GM19240 (cell line): ENCODE results near the gene PARVB.

Source experiments
- DNase-seq: peaks from one replicate; pipeline ENCODE4 v3.0.0; 2011; ENCODE audit warnings: low spot score; ENCODE audit not compliant: insufficient read length

Gene PARVB

DNA sequence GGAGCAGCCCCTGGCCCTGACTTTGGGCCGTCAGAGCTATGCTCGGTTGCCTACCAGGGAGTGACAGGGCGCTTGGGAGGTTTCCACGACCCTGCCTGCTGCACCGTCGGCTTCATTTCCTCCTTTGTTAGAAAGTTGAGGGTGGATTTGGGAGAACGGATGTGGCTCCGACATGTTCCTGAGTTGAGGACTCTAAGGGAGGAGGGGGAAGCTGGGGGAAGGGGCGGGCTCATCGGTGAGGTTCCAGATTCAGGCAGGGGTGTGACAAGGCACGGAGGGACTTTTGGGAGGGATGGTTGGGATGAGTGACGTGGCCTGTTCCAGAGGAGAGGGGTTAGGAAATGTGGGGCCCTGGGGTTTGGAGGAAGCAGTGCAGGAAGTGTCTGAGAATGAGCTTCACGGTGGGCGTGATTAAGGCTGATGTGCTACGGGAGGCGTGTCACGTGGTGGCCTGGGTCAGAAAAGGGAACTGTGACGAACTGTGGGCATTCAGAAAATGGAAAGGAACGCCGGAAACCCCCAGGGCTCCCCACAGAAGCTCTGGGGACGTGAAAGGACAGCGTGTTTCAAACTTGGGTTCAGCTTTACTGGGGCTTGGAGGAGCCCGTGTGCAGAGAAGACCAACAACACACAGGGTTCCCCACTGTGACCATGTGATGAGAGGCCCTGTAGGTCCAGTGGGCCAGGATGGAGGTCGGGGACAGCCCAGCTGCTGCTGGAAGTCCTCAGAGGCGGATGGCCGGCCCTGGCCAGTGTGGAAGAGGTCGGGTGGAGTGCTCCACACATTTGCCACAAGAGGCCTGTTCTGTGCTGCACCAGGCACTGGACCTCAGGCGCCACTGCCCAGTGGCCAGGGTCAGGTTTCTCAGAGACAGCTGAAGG lies 2.8 kb downstream of the PARVB start:
- peak; percentile 93 for DNase-seq

DNA sequence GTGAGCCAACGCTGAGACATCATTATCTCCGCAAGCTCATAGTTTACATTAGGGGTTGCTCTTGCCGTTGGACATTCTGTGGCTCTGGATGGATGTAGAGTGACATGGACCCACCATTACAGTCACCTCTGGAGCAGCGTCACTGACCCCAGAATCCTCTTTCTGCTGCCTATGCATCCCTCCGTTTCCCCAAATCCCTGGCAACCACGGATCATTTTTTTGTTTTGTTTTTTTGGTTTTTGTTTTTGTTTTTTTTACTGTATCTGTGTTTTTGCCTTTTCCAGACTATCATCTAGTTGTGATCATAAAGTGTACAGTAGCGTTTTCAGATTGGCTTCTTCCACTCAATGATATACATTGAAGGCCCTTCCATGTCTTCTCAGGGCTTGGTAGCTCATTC lies 4.0 kb downstream of the PARVB start:
- DNase-seq: no peak

DNA sequence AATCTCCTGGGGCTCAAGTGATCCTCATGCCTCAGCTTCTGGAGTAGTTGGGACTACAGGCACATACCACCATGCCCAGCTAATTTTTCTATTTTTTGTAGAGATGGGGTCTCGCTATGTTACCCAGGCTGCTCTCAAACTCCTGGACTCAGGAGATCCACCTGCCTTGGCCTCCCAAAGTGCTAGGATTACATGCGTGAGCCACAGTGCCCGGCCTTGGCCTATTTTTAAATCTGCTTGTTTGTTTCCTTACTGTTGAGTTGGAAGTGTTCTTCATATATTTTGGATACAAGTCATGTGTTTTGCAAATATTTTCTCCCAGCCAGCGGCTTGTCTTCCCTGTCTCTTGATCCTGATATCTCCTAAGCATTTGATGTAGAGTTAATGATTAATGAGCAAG lies 5.0 kb downstream of the PARVB start:
- no peak for DNase-seq

DNA sequence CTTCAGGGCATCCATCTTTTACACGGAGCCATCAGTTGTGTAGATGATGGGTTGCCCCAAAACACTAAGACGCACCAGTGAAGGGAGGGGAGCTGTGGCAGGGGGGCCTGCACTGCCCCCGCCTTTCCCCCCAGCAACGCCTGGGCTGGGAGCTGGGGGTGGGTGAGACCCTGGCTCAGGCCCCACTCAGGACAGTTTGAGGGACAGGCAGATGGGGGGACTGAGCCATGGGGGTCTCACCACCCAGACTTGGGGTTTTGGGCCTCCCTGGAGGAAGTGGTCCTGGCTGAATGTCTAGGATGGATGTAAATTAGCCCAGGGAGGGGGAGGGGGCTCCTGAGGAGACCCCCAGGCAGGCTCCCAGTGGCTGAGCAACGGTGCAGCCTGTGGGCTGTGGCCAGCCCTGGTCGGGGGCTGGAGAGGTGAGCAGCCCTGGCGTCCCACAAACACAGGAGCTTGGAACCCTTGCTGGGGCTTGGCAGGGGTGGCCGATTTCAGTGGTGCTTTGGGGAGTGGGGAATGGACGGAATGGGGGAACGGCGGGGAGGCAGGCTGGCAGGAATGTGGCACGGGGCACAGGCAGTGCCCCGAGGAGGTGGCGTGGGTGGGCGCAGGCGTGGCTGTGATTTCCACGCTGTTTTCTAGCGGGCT lies 6.1 kb downstream of the PARVB start:
- no peak for DNase-seq

DNA sequence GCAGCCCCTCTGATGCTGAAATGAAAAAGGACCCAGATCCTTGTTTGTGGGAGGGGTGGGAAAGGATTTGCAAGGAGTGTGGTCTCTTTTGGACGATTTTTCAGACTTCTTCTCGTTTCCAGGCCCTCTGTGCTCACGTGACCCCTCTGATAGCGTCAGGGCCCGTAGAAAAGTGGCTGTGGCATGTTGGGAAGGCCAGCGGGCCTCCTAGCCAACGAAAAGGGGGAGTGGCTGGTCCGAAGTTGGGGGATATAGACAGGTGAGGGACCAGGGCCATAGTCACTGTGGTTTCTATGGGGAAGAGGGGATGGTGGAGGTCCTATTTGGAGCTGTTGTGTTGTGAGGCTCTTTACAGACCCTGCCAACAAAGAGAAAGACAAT lies 6.6 kb downstream of the PARVB start:
- DNase-seq: no peak

DNA sequence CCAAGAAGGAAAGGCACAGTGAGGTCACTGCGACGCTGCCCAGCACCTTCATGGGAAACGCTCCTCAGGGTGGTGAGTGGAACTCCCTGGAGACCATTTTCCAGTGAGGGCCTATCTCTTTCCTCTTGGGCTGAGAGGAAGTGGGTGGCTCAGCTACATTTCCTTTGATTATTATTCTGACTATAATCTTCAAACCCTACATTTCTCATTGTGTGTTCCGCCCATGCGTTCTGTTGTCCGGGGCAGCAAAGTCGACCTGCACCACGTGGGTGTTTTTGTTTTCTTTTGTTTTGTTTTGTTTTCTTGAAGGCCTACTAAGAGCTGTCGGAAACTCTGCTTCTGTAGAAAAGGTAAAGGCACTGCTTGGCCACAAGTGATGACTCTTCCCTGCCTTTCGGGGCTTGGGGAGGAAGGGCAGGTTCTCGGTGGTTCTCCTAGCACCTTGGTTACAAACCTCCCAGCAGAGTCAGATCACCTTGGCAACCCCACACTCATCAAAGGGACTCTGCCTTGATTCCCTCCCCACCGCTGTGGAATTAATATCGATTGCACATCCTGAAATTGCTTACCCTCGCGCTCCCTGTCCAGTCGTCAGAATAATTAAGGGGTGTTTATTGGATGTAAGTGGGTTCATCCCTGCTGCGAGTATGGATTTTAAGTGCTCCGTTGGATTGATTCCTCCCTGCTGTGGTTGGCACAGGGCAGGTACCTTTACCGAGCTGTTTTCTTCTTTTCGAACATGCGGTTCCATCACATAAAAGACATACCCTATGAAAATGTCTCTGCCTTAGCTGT lies 7.3 kb downstream of the PARVB start:
- DNase-seq: no peak

DNA sequence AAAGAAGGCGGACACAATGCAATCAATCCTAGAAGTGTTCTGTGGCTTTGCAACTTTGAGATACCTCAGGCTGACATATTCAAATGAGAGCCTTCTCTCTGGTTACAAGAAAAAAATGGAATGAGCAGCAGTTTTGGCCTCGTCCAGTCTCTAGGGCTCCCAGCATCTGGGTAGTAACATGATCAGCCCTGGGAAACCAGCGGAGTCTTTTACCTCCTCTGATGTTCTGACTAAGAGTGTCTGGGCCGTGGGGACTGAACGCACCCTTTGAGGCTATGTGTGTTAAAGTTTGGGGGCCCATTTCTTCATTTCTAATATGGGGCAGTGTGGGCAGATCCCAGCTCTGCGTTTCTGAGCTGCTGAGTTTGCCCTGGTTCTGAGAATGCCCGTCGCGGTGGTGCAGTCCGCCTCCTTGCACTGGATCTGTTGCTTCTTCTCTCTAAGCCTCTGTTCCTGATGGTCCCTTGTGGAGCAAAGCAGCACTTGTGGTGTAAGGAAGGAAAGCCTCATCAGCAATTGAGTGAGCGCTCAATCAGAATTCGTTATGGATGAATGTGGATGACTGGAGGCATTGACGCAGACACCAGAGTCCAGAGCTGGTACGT lies 8.1 kb downstream of the PARVB start:
- DNase-seq: no peak

DNA sequence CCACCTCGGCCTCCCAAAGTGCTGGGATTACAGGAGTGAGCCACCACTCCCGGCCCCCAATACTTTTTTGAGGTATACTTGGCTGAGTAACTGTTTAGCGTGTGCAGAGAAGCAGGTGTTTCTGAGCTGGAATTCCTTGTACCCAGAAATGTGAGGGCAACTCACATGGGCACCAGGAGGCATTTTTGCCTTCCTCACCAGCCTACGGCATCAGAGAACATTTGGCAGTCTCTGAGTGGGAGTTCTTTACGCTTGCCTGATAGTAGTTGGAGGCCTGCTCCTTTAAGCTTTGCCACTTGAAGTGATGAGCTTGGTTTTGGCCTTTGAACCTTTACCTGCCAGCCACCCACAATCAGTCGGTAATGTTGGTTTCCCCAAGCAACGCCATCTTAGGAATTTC lies 9.2 kb downstream of the PARVB start:
- no peak for DNase-seq

DNA sequence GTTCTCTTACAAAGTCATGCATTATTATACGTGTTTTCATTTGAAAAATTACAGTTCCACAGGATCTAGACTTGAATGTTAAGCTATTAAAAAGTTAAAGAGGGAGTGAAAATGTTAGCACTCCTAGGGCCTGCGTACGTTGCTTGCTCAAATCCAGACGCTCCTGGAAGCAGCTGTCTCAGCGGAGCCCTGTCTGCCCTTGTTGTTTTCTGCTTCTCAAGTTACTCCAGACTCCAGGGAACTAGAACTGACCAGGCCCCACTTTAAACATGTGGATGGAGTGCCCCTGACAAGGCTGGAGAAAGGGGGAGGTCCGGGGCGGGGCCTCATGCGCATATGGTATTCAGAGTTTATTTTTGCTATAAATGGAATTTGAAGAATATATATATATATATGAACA lies 9.6 kb downstream of the PARVB start:
- DNase-seq: no peak

DNA sequence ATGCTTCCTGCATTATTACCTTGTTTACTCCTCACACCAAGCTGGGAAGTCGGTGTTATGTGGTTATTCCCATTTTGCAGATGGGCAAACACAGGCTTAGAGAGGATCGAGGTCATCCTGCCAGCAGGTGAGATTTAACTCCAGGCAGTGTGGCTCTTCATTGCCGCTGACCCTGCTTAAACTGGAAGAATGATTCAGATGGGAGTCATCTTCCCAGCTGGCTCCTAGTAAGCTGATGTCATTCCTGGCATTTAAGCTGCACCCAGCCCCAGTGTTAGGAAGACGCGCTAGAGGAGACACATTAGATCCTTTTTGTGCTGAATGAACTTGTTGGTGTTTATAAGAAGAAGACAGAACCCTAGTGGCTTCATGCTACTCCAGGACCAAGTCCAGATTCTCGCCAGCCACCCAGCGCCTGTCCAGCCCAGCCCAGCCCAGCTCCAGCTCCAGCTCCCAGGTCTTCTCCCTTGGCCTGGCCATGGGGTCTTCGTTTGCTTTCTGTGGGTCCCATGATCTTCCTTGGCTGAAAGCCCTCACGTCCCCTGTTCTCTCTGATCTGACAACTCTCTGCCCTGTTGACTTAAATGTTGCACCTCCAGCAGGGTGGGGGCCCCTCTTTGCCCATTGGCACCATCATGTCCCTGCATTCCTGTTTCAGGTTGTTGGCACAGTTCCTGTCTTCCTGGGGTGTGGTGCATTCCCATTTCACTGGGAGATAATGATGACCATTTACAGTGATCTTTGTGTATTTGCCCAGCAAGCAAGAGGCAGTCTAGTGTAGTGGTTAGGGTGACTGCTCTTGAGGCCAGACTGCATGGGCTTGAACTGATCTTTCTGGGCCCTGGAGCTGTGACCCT lies 13.6 kb downstream of the PARVB start:
- DNase-seq: no peak

DNA sequence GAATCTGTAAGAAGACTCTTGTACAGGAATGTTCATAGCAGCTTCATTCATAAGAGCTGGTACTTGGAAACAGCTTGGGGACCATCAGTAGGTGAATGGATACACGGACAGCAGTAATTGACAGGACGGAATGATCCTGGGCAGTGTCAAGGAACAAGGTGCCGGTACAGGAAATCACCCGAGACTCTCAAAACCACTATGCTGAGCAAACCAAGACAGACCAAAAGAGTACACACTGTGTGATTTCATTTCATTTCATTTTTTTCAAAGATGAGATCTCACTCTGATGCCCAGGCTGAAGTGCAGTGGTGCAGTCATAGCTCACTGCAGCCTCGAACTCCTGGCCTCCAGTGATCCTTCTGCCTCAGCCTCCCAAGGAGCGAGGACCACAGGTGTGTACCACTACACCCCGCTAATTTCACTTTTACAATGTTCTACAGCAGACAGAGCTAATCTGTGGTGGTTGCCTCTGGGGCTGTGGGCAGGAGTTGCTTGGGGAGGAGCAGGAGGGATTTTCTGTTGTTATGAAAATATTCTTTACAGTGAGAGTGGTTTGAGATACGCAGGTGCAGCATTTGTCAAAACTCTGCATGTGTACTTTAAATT lies 15.6 kb downstream of the PARVB start:
- no peak for DNase-seq

DNA sequence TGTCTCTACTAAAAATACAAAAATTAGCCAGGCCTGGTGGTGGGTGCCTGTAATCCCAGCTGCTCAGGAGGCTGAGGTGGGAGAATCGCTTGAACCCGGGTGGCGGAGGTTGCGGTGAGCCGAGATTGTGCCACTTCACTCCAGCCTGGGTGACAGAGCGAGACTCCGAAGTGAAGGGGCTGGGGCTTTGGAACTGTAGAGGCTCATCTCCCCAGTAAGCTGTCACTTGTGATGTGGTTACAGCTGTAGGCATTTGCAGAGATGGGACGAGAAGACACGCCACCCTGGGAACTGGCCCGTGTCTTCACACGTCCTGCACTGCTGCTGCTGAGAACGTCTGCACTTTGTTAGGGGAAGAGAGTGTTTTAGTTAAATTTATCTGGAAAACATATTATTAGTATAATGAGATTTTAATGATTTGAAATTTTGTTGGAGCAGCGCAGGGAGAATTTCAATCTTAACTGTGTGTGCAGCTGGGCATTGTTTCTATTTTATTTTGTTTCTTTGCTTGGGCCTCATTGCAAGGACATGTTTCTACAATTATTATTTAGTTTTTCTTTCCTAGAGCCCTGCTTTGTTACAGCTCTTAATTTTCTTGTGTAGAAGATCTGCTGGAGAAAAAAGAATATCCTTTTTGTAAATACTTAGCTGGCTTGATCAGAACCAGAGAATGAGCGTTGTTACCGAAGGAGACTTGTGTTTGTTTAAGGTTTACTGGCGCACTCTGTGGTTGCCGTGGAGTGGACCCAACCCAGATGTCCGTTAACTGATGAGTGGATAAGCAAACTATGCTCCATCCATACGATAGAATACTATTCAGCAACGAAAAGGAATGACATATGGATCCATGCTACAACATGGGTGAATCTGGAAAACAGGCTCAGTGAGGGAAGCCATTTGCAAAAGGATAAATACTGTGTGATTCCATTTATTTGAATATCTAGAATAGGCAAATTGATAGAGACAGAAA lies 18.4 kb downstream of the PARVB start:
- peak; percentile 37 for DNase-seq

DNA sequence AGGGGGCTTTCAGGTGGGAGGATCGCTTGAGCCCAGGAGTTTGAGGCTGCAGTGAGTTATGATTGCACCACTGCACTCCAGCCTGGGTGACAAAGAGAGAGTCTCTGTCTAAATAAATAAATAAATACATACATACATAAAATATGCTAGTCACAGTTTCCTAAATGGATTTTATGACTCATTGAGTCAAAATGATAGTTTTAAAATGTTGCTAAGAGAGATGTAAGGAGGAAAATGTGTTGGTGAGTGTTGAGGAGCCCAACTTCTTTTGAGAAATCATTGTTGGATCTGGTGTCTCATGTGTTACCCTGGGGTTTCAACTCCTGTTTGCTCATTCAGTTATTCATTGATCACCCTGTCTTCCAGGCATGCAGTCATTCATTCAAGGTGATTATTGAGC lies 21.0 kb downstream of the PARVB start:
- DNase-seq: no peak

DNA sequence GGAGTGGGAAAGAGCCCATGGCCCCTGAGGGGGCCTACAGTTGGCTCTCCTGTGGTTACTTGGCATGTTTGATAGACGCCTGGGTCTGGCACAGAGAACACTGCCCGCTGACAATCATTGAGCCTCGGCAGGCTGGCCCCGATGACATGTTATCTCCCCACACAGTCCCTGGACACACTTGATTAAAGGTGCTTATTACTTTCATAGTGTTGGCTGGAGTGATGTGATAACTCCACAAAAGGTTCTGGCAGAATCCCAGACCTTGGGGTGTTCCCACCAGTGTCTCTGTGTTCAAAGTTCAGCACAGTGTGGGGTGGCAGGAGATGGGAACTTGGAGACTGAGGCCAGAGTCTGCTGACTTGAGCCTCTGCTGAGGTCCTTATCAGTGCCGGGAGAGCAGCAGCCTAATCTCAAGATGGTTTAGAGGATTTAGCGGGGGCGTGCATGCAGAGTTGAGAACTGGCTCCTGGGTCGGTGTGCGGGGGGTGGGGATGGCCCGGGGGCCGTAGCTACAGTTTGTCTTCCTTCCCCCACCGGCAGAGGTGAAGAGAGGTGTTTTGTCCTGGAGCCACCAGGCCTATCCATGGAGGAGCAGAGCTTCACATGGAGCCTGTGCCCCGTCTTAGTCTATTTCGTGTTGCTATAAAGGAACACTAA lies 22.5 kb downstream of the PARVB start:
- DNase-seq: no peak

DNA sequence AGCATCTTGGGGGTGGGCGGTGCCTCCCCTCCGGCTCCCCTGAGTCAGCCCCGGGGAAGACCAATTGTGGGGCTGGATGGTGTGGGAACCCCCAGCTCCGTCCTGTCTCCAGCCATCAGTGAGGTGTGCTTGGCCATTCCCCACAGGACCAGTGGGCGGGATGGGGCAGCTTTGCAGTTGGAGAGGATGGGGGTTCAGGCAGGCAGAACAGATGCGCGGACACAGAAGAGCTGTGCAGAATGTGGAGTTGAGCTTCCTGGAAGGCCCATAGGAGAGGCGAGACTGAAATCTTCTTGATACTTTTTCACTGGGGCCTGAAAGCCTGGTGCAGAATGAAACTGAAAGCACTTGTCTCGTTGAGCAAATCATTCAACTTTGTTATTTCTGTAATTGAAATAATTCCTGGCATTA lies 23.8 kb downstream of the PARVB start:
- DNase-seq: peak; percentile 33

DNA sequence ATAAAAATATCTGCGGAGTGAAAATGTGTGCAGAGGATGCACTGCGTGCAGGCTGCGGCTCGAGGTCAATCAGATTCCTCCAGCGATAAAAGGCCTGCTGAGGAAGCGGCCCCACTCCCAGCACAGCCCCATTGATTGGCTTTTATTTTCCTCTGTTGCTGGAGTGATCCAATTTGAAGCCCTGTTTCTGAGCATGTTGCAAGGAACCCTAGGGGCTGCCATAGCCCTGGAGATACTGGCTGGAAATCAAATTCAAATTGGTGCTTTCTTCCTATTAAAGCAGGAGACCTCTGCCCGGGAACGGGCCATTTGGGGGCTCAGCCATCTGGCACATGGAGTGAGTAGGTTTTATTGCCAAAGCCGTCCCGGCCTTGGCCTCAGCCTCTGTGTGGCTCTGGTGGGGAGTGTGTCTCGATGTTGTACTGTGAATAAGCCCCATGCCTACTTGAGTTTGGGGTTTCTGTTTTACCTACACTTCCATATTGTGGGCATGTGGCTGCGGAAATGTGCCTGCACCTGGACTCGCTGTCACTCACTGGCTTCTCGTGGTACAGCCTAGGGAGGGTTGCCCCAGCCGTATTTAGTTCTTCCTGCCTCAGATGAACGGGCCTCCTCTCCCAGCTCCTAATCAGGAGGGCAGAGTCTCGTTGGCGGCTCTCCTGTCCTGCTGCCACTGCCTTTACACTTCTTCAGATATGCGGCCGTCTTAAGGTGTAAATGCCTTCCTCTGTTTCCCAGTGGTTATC lies 25.6 kb downstream of the PARVB start:
- no peak for DNase-seq

DNA sequence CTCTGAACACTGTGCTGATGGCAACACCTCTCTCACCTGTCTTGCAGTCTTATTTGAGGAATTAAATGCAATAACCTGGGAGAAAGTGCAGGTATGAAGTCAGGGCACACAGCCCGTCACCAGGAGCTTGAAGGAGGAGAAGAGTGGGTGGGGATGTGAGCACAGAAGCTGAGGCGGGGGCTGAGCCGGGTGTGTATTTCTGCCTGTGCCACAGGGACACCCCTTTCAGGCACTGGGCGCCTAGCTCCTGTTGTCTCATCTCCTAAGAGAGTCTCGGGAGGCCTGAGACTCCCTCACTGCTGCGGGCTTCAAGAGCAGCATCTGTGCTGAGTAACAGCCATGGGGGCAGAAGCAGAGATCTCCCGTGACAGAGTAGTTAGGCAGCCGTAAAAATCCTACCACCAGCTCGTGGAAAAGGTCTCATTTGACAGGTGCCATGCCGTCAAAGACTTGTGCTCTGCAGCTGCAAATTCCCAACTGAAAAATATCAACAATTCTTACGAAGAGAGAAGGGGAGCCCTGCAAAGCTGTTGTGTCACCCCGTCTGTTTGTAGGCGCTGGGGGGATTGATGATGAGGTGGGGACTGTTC lies 26.8 kb downstream of the PARVB start:
- DNase-seq: no peak

DNA sequence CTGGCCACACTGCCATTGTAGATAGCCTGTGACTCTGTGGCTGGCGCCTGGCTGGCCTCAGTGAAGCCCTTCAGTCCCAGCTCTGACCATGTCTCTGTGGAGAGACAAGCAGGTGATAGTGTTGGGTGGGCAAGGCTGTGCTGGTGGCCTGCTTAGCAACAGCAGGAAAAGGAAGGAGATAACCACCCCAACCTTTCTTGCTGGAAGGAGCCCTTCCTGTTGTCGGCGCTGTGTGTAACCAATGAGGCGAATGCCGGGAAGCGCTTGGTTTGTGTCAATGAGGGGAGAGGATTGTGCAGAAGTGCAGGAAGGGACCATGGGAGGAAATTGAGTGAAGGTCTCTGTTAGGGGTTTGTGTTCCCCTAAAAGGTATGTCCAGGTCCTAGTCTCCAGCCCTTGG lies 27.3 kb downstream of the PARVB start:
- DNase-seq: no peak
